Right lobe of liver (tissue), 4 donors: ENCODE data around the gene RPL7L1.

Source experiments
- POLR2A ChIP-seq: fragments of 450-650 bp; IDR thresholded peaks from one replicate; pipeline ENCODE4 v1.6.1; 2017; ENCODE audit warnings: antibody characterized with exemption, mild to moderate bottlenecking
- TF ChIP-seq, protein P1 (sequence below), 4 donors: fragments of 200-600 bp in 3 of 4; fragments of 450-650 bp in 1 of 4; IDR thresholded peaks; one replicate each; pipeline versions ENCODE4 v1.5.1 to v1.8.0; 2016 to 2022; ENCODE audit warnings: antibody characterized with exemption in 4 of 4, mild to moderate bottlenecking in 2 of 4
- donor health status: DM: no; HTN: no; CAD: no.
- donor health status: DM: no; HTN: no; CAD: no.
- donor health status: DM: no; HTN: yes; CAD: no.

- TF ChIP-seq, protein P1, sequence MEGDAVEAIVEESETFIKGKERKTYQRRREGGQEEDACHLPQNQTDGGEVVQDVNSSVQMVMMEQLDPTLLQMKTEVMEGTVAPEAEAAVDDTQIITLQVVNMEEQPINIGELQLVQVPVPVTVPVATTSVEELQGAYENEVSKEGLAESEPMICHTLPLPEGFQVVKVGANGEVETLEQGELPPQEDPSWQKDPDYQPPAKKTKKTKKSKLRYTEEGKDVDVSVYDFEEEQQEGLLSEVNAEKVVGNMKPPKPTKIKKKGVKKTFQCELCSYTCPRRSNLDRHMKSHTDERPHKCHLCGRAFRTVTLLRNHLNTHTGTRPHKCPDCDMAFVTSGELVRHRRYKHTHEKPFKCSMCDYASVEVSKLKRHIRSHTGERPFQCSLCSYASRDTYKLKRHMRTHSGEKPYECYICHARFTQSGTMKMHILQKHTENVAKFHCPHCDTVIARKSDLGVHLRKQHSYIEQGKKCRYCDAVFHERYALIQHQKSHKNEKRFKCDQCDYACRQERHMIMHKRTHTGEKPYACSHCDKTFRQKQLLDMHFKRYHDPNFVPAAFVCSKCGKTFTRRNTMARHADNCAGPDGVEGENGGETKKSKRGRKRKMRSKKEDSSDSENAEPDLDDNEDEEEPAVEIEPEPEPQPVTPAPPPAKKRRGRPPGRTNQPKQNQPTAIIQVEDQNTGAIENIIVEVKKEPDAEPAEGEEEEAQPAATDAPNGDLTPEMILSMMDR (IDR thresholded peaks at IDR 0.05): no peak
- TF ChIP-seq POLR2A: no peak
These were observed 44.2 kb downstream of the RPL7L1 start for GRCh38 chr6:42923666-42924065.
